GM12878 (cell line): Measurements from ENCODE around the gene SYT3. TPM values are rescaled to one million over a fixed set of nuclear protein-coding genes. Genes with fewer than 3 reads are reported as not detected.

Source experiments
- ATAC-seq: fragments of 200-7000 bp; cut with Tn5 transposase; 3 replicates; pipeline ENCODE4 v1.9.1; 2020; ENCODE audit warnings: mild to moderate bottlenecking, moderate library complexity
- BruUV-seq: library from RNA; stranded (reverse); fragments of 400-500 nt; replicated peaks from 2 replicates; lab custom pipeline; 2021; lab: Mats Ljungman, UMichigan
- CTCF ChIA-PET: fragments of 300-600 bp; sonication (Branson Sonifier 250); formaldehyde crosslinking; extraction: SDS; loops from one replicate; lab custom pipeline; 2021; ENCODE audit warnings: inconsistent platforms; lab: Yijun Ruan, JAX
- POLR2A ChIA-PET: fragments of 350-600 bp; formaldehyde crosslinking; extraction: SDS; loops from one replicate; lab custom pipeline; 2021; ENCODE audit warnings: inconsistent platforms; lab: Charles Lee
- RAD21 ChIA-PET: fragments of 300-600 bp; sonication (Branson Sonifier 250); formaldehyde crosslinking; loops from one replicate; lab custom pipeline; 2023; ENCODE audit warnings: antibody characterized with exemption; ENCODE audit not compliant: unreplicated experiment; lab: Charles Lee
- SMC1A ChIA-PET: fragments of 300-600 bp; sonication (Branson Sonifier 250); formaldehyde crosslinking; loops from one replicate; lab custom pipeline; 2023; ENCODE audit not compliant: unreplicated experiment, uncharacterized antibody; lab: Charles Lee
- DNase-seq: peaks from one replicate; pipeline ENCODE4 v3.0.0-alpha.2; 2011; ENCODE audit warnings: low read depth, low spot score
- FAIRE-seq: peaks from 3 replicates; lab custom pipeline; 2011; peaks lifted over from hg19 to GRCh38; lab: Jason Lieb, UNC
- H2AFZ ChIP-seq: 2 replicates; pipeline ENCODE4 v1.6.0; 2011; ENCODE audit warnings: low read depth, low read length, control low read depth; ENCODE audit not compliant: control insufficient read depth
- H3K27ac ChIP-seq: 2 replicates; pipeline ENCODE4 v1.5.1; 2011; ENCODE audit warnings: control low read depth; ENCODE audit not compliant: control insufficient read depth, insufficient read depth
- H3K27me3 ChIP-seq, 2 experiments: replicated peaks in 1 of 2; 2 replicates each; pipeline versions ENCODE4 v1.6.0 to v1.6.1; 2011; ENCODE audit warnings: low read length in 1 of 2; ENCODE audit not compliant: control insufficient read depth in 2 of 2, insufficient read depth in 2 of 2
- H3K36me3 ChIP-seq, 2 experiments: 2 replicates each; pipeline ENCODE4 v1.5.1; 2011; ENCODE audit warnings: low read length in 1 of 2; ENCODE audit not compliant: control insufficient read depth in 2 of 2, insufficient read depth in 2 of 2
- H3K4me1 ChIP-seq: 2 replicates; pipeline ENCODE4 v1.6.1; 2011; ENCODE audit warnings: mild to moderate bottlenecking, low read length, moderate library complexity, mixed read lengths; ENCODE audit not compliant: control insufficient read depth, insufficient read depth
- H3K4me2 ChIP-seq: 2 replicates; pipeline ENCODE4 v1.6.0; 2011; ENCODE audit warnings: control low read depth; ENCODE audit not compliant: control insufficient read depth, insufficient read depth
- H3K4me3 ChIP-seq: fragments of 200-600 bp; sonication (generic); 2 replicates; pipeline ENCODE4 v1.5.1; 2016
- H3K79me2 ChIP-seq: 2 replicates; pipeline ENCODE4 v1.6.0; 2011; ENCODE audit warnings: low read length; ENCODE audit not compliant: control insufficient read depth, insufficient read depth
- H3K9ac ChIP-seq: 2 replicates; pipeline ENCODE4 v1.8.0; 2011; ENCODE audit warnings: low read length, control low read depth, mixed read lengths; ENCODE audit not compliant: control insufficient read depth, insufficient read depth
- H3K9me3 ChIP-seq: replicated peaks from 3 replicates; pipeline ENCODE4 v1.5.1; 2011; ENCODE audit warnings: mild to moderate bottlenecking, low read length; ENCODE audit not compliant: control insufficient read depth, insufficient read depth
- H4K20me1 ChIP-seq: 2 replicates; pipeline ENCODE4 v1.6.0; 2011; ENCODE audit not compliant: control insufficient read depth, insufficient read depth
- BHLHE40 ChIP-seq, 2 experiments: fragments of 450-650 bp in 1 of 2; IDR thresholded peaks; 2 replicates each; pipeline ENCODE4 v1.6.1; 2011 to 2017; ENCODE audit warnings: low read depth in 2 of 2, borderline replicate concordance in 1 of 2, improper control_type of control experiment in 1 of 2, low read length in 1 of 2, mild to moderate bottlenecking in 1 of 2
- CEBPB ChIP-seq, 2 experiments: fragments of 150-350 bp in 1 of 2; IDR thresholded peaks; 2 replicates each; pipeline ENCODE4 v1.6.1; 2012 to 2014; ENCODE audit warnings: low read depth in 2 of 2, low read length in 2 of 2, borderline replicate concordance in 1 of 2, inconsistent platforms in 1 of 2
- CHD4 ChIP-seq: fragments of 200-600 bp; sonication (generic); IDR thresholded peaks from 2 replicates; pipeline ENCODE4 v1.6.1; 2016; ENCODE audit warnings: mild to moderate bottlenecking
- WRNIP1 ChIP-seq: IDR thresholded peaks from 2 replicates; pipeline ENCODE4 v1.6.1; 2011; ENCODE audit warnings: low read depth, low read length, improper control_type of control experiment, borderline replicate concordance
- WGBS: methylation state at CpG from one replicate; pipeline ENCODE4 v1.1.6; 2016; ENCODE audit warnings: low lambda C conversion rate; ENCODE audit not compliant: insufficient replicate concordance, insufficient coverage; ENCODE audit errors: missing lambda C conversion rate; 5-methylcytosine and 5-hydroxymethylcytosine counted together
- in situ Hi-C: fragments of 300-500 bp; cut with MboI; formaldehyde crosslinking; loops from 9 replicates; pipeline ENCODE4 v1.14.3; 2018; ENCODE audit warnings: mixed read lengths
- intact Hi-C: fragments of 100-400 bp; cut with micrococcal nuclease; formaldehyde crosslinking; loops from one replicate; pipeline ENCODE4 v1.14.2; 2022; ENCODE audit not compliant: unreplicated experiment
- polyA plus RNA-seq, 11 experiments: library from polyadenylated mRNA; depleted of rRNA in 4 of 11; unstranded in 6 of 11; stranded (reverse) in 5 of 11; fragments of >200 nt; fragmentation: Nextera tagmentation in 4 of 11; fragmentation: Illumina TruSeq in 1 of 11; extraction: Ambion mirVana in 4 of 11; extraction: Trizol in 1 of 11; gene quantifications; 1 replicate in 1 of 11; 2 replicates in 10 of 11; pipeline versions ENCODE4 v1.2.1 to v1.2.3, GENCODE V29; 2011 to 2016; ENCODE audit warnings: inconsistent platforms in 2 of 11, missing spikeins in 2 of 11, low read depth in 1 of 11
- total RNA-seq, 4 experiments: library from RNA; depleted of rRNA in 3 of 4; stranded (reverse); fragments of >200 nt in 3 of 4; fragmentation: Illumina TruSeq in 1 of 4; extraction: Trizol in 1 of 4; gene quantifications; 2 replicates each; pipeline versions ENCODE4 v1.2.1 to v1.2.3, GENCODE V29; 2013 to 2021
- TF ChIP-seq, protein P1 (sequence below): IDR thresholded peaks from 2 replicates; pipeline ENCODE4 v1.6.1; 2012; ENCODE audit warnings: improper control_type of control experiment, low read depth, low read length; ENCODE audit not compliant: insufficient replicate concordance
- TF ChIP-seq, protein P2 (sequence below): fragments of 150-350 bp; IDR thresholded peaks from 2 replicates; pipeline ENCODE4 v1.6.1; 2014; ENCODE audit warnings: mild to moderate bottlenecking, low read depth, low read length

SYT3 gene
- total and polyA plus RNA-seq, 10 of the 15 experiments (the other 5 are each of a cell fraction or from before 2014, with no cell fraction given) = 0.05 to 0.18 TPM; not detected in 8

DNA sequence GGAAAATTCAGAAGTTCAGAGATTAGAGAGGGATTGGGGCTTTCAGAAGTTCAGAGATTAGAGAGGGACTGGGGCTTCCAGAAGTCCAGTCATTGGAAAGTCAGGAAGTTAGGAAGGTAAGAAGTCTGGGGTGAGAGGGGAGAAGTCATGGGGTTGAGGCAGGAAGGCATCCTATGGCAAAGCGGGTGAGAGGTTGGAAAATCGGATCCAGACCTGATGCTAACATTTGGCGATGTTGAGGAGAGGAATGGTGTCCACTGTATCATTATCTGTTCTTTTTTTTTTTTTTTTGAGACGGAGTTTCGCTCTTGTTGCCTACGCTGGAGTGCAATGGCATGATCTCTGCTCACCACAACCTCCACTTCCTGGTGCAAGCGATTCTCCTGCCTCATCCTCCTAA, 11.1 kb downstream of the SYT3 start:
- no peak for TF ChIP-seq CEBPB (IDR thresholded peaks at IDR 0.05; ENCODE audit: borderline replicate concordance in 1 of 2, low read depth in 2 of 2, low read length in 2 of 2)
- TF ChIP-seq CHD4 = no peak
- TF ChIP-seq, protein P1, sequence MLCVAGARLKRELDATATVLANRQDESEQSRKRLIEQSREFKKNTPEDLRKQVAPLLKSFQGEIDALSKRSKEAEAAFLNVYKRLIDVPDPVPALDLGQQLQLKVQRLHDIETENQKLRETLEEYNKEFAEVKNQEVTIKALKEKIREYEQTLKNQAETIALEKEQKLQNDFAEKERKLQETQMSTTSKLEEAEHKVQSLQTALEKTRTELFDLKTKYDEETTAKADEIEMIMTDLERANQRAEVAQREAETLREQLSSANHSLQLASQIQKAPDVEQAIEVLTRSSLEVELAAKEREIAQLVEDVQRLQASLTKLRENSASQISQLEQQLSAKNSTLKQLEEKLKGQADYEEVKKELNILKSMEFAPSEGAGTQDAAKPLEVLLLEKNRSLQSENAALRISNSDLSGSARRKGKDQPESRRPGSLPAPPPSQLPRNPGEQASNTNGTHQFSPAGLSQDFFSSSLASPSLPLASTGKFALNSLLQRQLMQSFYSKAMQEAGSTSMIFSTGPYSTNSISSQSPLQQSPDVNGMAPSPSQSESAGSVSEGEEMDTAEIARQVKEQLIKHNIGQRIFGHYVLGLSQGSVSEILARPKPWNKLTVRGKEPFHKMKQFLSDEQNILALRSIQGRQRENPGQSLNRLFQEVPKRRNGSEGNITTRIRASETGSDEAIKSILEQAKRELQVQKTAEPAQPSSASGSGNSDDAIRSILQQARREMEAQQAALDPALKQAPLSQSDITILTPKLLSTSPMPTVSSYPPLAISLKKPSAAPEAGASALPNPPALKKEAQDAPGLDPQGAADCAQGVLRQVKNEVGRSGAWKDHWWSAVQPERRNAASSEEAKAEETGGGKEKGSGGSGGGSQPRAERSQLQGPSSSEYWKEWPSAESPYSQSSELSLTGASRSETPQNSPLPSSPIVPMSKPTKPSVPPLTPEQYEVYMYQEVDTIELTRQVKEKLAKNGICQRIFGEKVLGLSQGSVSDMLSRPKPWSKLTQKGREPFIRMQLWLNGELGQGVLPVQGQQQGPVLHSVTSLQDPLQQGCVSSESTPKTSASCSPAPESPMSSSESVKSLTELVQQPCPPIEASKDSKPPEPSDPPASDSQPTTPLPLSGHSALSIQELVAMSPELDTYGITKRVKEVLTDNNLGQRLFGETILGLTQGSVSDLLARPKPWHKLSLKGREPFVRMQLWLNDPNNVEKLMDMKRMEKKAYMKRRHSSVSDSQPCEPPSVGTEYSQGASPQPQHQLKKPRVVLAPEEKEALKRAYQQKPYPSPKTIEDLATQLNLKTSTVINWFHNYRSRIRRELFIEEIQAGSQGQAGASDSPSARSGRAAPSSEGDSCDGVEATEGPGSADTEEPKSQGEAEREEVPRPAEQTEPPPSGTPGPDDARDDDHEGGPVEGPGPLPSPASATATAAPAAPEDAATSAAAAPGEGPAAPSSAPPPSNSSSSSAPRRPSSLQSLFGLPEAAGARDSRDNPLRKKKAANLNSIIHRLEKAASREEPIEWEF = no peak
- no peak for TF ChIP-seq WRNIP1
- TF ChIP-seq, protein P2, sequence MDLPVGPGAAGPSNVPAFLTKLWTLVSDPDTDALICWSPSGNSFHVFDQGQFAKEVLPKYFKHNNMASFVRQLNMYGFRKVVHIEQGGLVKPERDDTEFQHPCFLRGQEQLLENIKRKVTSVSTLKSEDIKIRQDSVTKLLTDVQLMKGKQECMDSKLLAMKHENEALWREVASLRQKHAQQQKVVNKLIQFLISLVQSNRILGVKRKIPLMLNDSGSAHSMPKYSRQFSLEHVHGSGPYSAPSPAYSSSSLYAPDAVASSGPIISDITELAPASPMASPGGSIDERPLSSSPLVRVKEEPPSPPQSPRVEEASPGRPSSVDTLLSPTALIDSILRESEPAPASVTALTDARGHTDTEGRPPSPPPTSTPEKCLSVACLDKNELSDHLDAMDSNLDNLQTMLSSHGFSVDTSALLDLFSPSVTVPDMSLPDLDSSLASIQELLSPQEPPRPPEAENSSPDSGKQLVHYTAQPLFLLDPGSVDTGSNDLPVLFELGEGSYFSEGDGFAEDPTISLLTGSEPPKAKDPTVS = no peak
- TF ChIP-seq BHLHE40 (IDR thresholded peaks at IDR 0.05; ENCODE audit: borderline replicate concordance in 1 of 2, low read depth in 2 of 2, low read length in 1 of 2) = no peak
- Histone ChIP-seq H3K79me2 (no peaks in the 10 kb centered on the region), H3K9me3 (no peaks in the 10 kb centered on the region; the same call in 2 of the 3 replicates), H2AFZ (no peak overlapping the region), H3K27ac (no peak overlapping the region), H3K36me3 (no peaks in the 10 kb centered on the region), H3K9ac (no peak overlapping the region), H3K27me3 (no peaks in the 10 kb centered on the region; a peak in 1 of 4 replicates), H3K4me3 (no peak overlapping the region), H3K4me1 (no peaks in the 10 kb centered on the region), H4K20me1 (no peaks in the 10 kb centered on the region), H3K4me2 (no peak overlapping the region)
- FAIRE-seq (no peak), DNase-seq (no peak), ATAC-seq (no peak)
- ChIA-PET CTCF (no interaction called here), POLR2A (no interaction called here), RAD21 (no interaction called here), SMC1A (no interaction called here)
- intact Hi-C loops (no loop called here), in situ Hi-C loops (no loop called here)
- no TSS peak for BruUV-seq
- WGBS = 66% methylated on average over 7 of the region's 7 CpGs
